Endothelial cell of umbilical vein (primary cell): ENCODE results near the gene MRNIP. TPM values are rescaled to one million over a fixed set of nuclear protein-coding genes. Genes with fewer than 3 reads are reported as not detected.
"Not testable (repeated sequence)": the region's sequence is repeated elsewhere in the genome, so short reads cannot be mapped to it uniquely, and the experiment has no call there.

ENCODE experiments used
- BruUV-seq: library from RNA; stranded (reverse); fragments of 400-500 nt; replicated peaks from 2 replicates; lab custom pipeline; 2021; lab: Mats Ljungman, UMichigan
- CTCF ChIA-PET: fragments of 300-600, 350-600 bp; sonication (Branson Sonifier 250); formaldehyde crosslinking; loops from one replicate; lab custom pipeline; 2021; ENCODE audit warnings: antibody characterized with exemption, inconsistent platforms; lab: Charles Lee
- POLR2A ChIA-PET: fragments of 300-600, 350-600 bp; sonication (Branson Sonifier 250); formaldehyde crosslinking; loops from one replicate; lab custom pipeline; 2021; ENCODE audit warnings: antibody characterized with exemption, inconsistent platforms; lab: Charles Lee
- DNase-seq: peaks from one replicate; pipeline ENCODE4 v3.0.0-alpha.2; 2011; ENCODE audit warnings: low read depth, low spot score
- FAIRE-seq: peaks from 2 replicates; lab custom pipeline; 2011; peaks lifted over from hg19 to GRCh38; lab: Jason Lieb, UNC
- H2AFZ ChIP-seq: 2 replicates; pipeline ENCODE4 v1.6.0; 2012; ENCODE audit warnings: low read depth, low read length, control low read depth, inconsistent platforms
- H3K27ac ChIP-seq: 2 replicates; pipeline ENCODE4 v1.5.1; 2011; ENCODE audit warnings: low read depth, mild to moderate bottlenecking, control low read depth, low read length, moderate library complexity; ENCODE audit not compliant: insufficient read depth
- H3K27me3 ChIP-seq, 2 experiments: 2 replicates each; pipeline versions ENCODE4 v1.6.0 to v1.6.1; 2011; ENCODE audit warnings: low read length in 2 of 2, mixed read lengths in 1 of 2; ENCODE audit not compliant: control insufficient read depth in 2 of 2, insufficient read depth in 2 of 2
- H3K36me3 ChIP-seq, 2 experiments: 2 replicates in 1 of 2; 3 replicates in 1 of 2; pipeline ENCODE4 v1.5.1; 2011; ENCODE audit warnings: low read length in 2 of 2, mild to moderate bottlenecking in 1 of 2, moderate library complexity in 1 of 2; ENCODE audit not compliant: control insufficient read depth in 2 of 2, insufficient read depth in 2 of 2; ENCODE audit errors: extremely low read depth in 1 of 2
- H3K4me1 ChIP-seq: 3 replicates; pipeline ENCODE4 v1.5.1; 2011; ENCODE audit warnings: mild to moderate bottlenecking, low read length; ENCODE audit not compliant: control insufficient read depth, insufficient read depth; ENCODE audit errors: extremely low read depth
- H3K4me2 ChIP-seq: 2 replicates; pipeline ENCODE4 v1.6.1; 2011; ENCODE audit warnings: low read length, control low read depth, mixed read lengths; ENCODE audit not compliant: insufficient read depth
- H3K4me3 ChIP-seq, 3 experiments: fragments of 200-600 bp in 1 of 3; sonication (generic), shearing (Covaris generic) in 1 of 3; replicated peaks in 1 of 3; 2 replicates each; pipeline ENCODE4 v1.5.1; 2011 to 2016; ENCODE audit warnings: control low read depth in 3 of 3, low read length in 3 of 3, mild to moderate bottlenecking in 2 of 3, inconsistent platforms in 1 of 3, low read depth in 1 of 3, moderate library complexity in 1 of 3; ENCODE audit not compliant: insufficient read depth in 1 of 3
- H3K79me2 ChIP-seq: 2 replicates; pipeline ENCODE4 v1.6.0; 2012; ENCODE audit warnings: low read length, inconsistent platforms; ENCODE audit not compliant: control insufficient read depth, insufficient read depth
- H3K9ac ChIP-seq: replicated peaks from 2 replicates; pipeline ENCODE3; 2011; ENCODE audit warnings: low read length, control low read depth; ENCODE audit not compliant: insufficient read depth; ENCODE audit errors: extremely low read depth
- H3K9me1 ChIP-seq: replicated peaks from 3 replicates; pipeline ENCODE4 v1.6.0; 2011; ENCODE audit warnings: mild to moderate bottlenecking, low read length; ENCODE audit not compliant: control insufficient read depth, insufficient read depth; ENCODE audit errors: extremely low read depth
- H3K9me3 ChIP-seq: replicated peaks from 2 replicates; pipeline ENCODE4 v1.5.1; 2012; ENCODE audit warnings: low read length, inconsistent platforms; ENCODE audit not compliant: control insufficient read depth, insufficient read depth
- H4K20me1 ChIP-seq: replicated peaks from 2 replicates; pipeline ENCODE3; 2011; ENCODE audit warnings: mild to moderate bottlenecking, low read length; ENCODE audit not compliant: control insufficient read depth, insufficient read depth; ENCODE audit errors: extremely low read depth
- CTCF ChIP-seq, 2 donors: IDR thresholded peaks; 1 replicate in 1 of 2; 2 replicates in 1 of 2; pipeline ENCODE4 v1.5.1; 2011; ENCODE audit warnings: low read length in 2 of 2, mild to moderate bottlenecking in 2 of 2, moderate library complexity in 2 of 2, control low read depth in 1 of 2, inconsistent platforms in 1 of 2, low read depth in 1 of 2; ENCODE audit not compliant: insufficient read depth in 1 of 2; ENCODE audit errors: extremely low read depth in 1 of 2
- EZH2 ChIP-seq: IDR thresholded peaks from 2 replicates; pipeline ENCODE4 v1.6.1; 2012; ENCODE audit warnings: borderline replicate concordance, low read depth, mild to moderate bottlenecking, moderate library complexity, low read length, inconsistent platforms; ENCODE audit not compliant: severe bottlenecking
- FOS ChIP-seq: IDR thresholded peaks from 2 replicates; pipeline ENCODE4 v1.6.1; 2011; ENCODE audit warnings: mild to moderate bottlenecking, low read length, moderate library complexity, borderline replicate concordance; ENCODE audit not compliant: insufficient read depth
- GATA2 ChIP-seq: IDR thresholded peaks from 2 replicates; pipeline ENCODE4 v1.7.0; 2011; ENCODE audit warnings: low read depth, mild to moderate bottlenecking, moderate library complexity, mixed read lengths, low read length; ENCODE audit not compliant: insufficient read length, insufficient read depth
- JUN ChIP-seq: IDR thresholded peaks from 2 replicates; pipeline ENCODE4 v1.6.1; 2011; ENCODE audit warnings: borderline replicate concordance, low read depth; ENCODE audit not compliant: insufficient read length, insufficient read depth
- MAX ChIP-seq: IDR thresholded peaks from 2 replicates; pipeline ENCODE4 v1.6.1; 2011; ENCODE audit not compliant: insufficient read depth, insufficient read length
- MYC ChIP-seq: IDR thresholded peaks from one replicate; pipeline ENCODE4 v1.6.1; 2011; ENCODE audit warnings: mild to moderate bottlenecking, low read depth, low read length
- POLR2A ChIP-seq: IDR thresholded peaks from 2 replicates; pipeline ENCODE4 v1.6.1; 2012; ENCODE audit warnings: low read depth, mild to moderate bottlenecking, control low read depth, low read length
- POLR2AphosphoS5 ChIP-seq: IDR thresholded peaks from 2 replicates; pipeline ENCODE4 v1.6.1; 2012; ENCODE audit warnings: low read depth, mild to moderate bottlenecking, control low read depth, low read length, moderate library complexity; ENCODE audit not compliant: insufficient read depth
- dilution Hi-C: fragments of 300-500 bp; cut with MboI; formaldehyde crosslinking; loops from one replicate; pipeline ENCODE4 v1.15.0; 2019; ENCODE audit warnings: low sequenced_read_pairs; ENCODE audit not compliant: extremely low pct_ligation_motif_present
- intact Hi-C: fragments of 100-400 bp; cut with micrococcal nuclease; formaldehyde crosslinking; loops from one replicate; pipeline ENCODE4 v1.10.0; 2022
- polyA plus RNA-seq, 4 experiments: library from polyadenylated mRNA; depleted of rRNA in 3 of 4; stranded (reverse) in 3 of 4; unstranded in 1 of 4; fragments of >200 nt; gene quantifications; 2 replicates each; pipeline versions ENCODE4 v1.2.1 to v1.2.3, GENCODE V29; 2011 to 2012; ENCODE audit warnings: missing spikeins in 1 of 4
- total RNA-seq: library from RNA; stranded (reverse); gene quantifications from 2 replicates; pipeline ENCODE4 v1.2.3, GENCODE V29; 2021

The MRNIP gene
- total and polyA plus RNA-seq, 2 donors (not counting 3 experiments of a cell fraction or from before 2014, with no cell fraction given): 17.1 to 19.1 TPM

DNA sequence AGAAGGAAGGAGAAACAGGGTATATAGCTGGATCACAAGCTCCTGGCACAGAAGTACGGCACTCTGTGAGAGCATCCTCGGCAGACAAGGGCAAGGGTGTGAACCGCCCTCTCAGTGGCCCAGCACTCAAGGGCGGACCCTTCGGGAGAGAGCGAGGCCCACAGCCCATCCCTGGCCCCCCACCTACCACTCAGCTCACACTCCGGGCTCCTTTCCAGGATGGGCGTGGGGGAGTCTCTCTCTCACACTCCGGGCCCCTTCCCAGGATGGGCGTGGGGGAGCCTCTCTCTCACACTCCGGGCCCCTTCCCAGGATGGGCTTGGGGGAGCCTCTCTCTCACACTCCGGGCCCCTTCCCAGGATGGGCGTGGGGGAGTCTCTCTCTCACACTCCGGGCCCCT, 12.9 kb upstream of the MRNIP start:
- H3K27ac ChIP-seq, H3K4me3 ChIP-seq, FAIRE-seq, intact Hi-C loops, H3K27me3 ChIP-seq, H3K9ac ChIP-seq, POLR2A ChIA-PET, H2AFZ ChIP-seq, H3K9me1 ChIP-seq, H3K79me2 ChIP-seq, H3K9me3 ChIP-seq, H4K20me1 ChIP-seq, DNase-seq, BruUV-seq, H3K4me1 ChIP-seq, dilution Hi-C loops, H3K4me2 ChIP-seq: not testable (repeated sequence)
- H3K36me3 ChIP-seq: peaks cover 2 to 67% of the 10 kb centered on the region in 2 experiments
- CTCF ChIA-PET: interaction anchor here (0.9 kb wide), 1 partner anchor 69 kb away, joined by 3 read pairs; no protein-coding TSS in a partner anchor

DNA sequence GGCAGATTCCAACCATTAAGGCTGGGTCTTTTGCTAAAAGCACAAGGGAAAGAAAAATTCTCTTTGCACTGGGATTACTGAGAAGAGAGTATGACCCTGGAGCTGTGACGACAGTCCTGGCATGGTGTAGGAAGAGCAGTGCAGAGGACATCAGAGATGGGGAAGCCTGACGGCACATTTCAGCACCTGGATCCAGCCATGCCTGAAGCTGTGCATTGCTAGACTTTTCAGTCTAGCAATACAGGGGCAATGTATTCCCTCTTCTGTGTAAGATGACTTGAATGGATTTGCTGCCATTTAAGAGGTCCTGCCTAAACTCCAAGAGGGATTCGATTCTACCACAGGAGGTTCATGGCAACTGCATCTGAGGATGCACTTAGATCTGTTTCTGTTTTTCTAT, 12.3 kb upstream of the MRNIP start:
- no TSS peak for BruUV-seq
- intact Hi-C loops (loop anchor here (1.0 kb wide), 2 partner anchors 34 to 219 kb away; no protein-coding TSS in a partner anchor), dilution Hi-C loops (no loop called here)
- Histone ChIP-seq H3K79me2 (no peaks in the 10 kb centered on the region), H3K4me1 (no peaks in the 10 kb centered on the region), H3K4me2 (no peak overlapping the region), H3K27me3 (no peaks in the 10 kb centered on the region), H3K36me3 (peaks cover 2 to 68% of the 10 kb centered on the region in 2 experiments), H3K27ac (no peak overlapping the region), H3K4me3 (no peak overlapping the region), H3K9ac (no peak overlapping the region), H3K9me1 (no peaks in the 10 kb centered on the region), H4K20me1 (no peaks in the 10 kb centered on the region), H3K9me3 (no peaks in the 10 kb centered on the region), H2AFZ (no peak overlapping the region)
- TF ChIP-seq GATA2 (no peak), MAX (no peak), CTCF (IDR thresholded peaks at IDR 0.05; ENCODE audit: extremely low read depth in 1 of 2, insufficient read depth in 1 of 2, low read depth in 1 of 2, low read length in 2 of 2) (no peak), POLR2A (no peak), EZH2 (no peak), MYC (no peak), JUN (no peak), FOS (no peak), POLR2AphosphoS5 (no peak)
- CTCF ChIA-PET: interaction anchor here (0.9 kb wide), 1 partner anchor 69 kb away, joined by 3 read pairs; no protein-coding TSS in a partner anchor
- DNase-seq (no peak), FAIRE-seq (no peak)
- POLR2A ChIA-PET: no interaction called here
